ENCODE results near the gene RAD51C. TPM values are rescaled to one million over a fixed set of nuclear protein-coding genes. Genes with fewer than 3 reads are reported as not detected.
A peak's percentile ranks its signal among the peaks of the same experiment; 100 is the strongest.
"Not testable (repeated sequence)": the region's sequence is repeated elsewhere in the genome, so short reads cannot be mapped to it uniquely, and the experiment has no call there.

RAD51C gene
- total and polyA plus RNA-seq, 10 of the 15 experiments (the other 5 are each of a cell fraction or from before 2014, with no cell fraction given): 59.6 to 267 (median 106) TPM

GRCh38 chr17:58678287-58678686, 14.1 kb upstream of the RAD51C start:
- H3K36me3 ChIP-seq (ENCODE audit: control insufficient read depth in 2 of 2, insufficient read depth in 2 of 2, low read length in 1 of 2); ATAC-seq; H3K4me2 ChIP-seq (ENCODE audit: control insufficient read depth, insufficient read depth); FAIRE-seq; BruUV-seq (replicated peaks); H2AFZ ChIP-seq (ENCODE audit: control insufficient read depth, low read depth, low read length); H3K9ac ChIP-seq (ENCODE audit: control insufficient read depth, insufficient read depth, low read length); H3K9me3 ChIP-seq (replicated peaks; ENCODE audit: control insufficient read depth, insufficient read depth, low read length); in situ Hi-C loops (cut with MboI); H4K20me1 ChIP-seq (ENCODE audit: control insufficient read depth, insufficient read depth); H3K79me2 ChIP-seq (ENCODE audit: control insufficient read depth, insufficient read depth, low read length); H3K27ac ChIP-seq (ENCODE audit: control insufficient read depth, insufficient read depth); DNase-seq (ENCODE audit: low read depth, low spot score); H3K4me3 ChIP-seq; H3K27me3 ChIP-seq (replicated peaks in 1 of 2; ENCODE audit: control insufficient read depth in 2 of 2, insufficient read depth in 2 of 2, low read length in 1 of 2): not testable (repeated sequence)
- SMC1A ChIA-PET (ENCODE audit: uncharacterized antibody, unreplicated experiment): interaction anchor here (1.0 kb wide), 1 partner anchor 28 kb away, joined by 3 read pairs; no protein-coding TSS in a partner anchor
- CTCF ChIA-PET: interaction anchor here (0.6 to 2.6 kb wide), 3 partner anchors 101 to 756 kb away, joined by 3 to 9 read pairs (median 3); no protein-coding TSS in a partner anchor
- POLR2A ChIA-PET: interaction anchor here (0.9 to 2.0 kb wide), 3 partner anchors 9 to 33 kb away, joined by 3 to 5 read pairs (median 3); partner anchors contain the start of gene RAD51C
- intact Hi-C loops (cut with micrococcal nuclease; ENCODE audit: unreplicated experiment): loop anchor here (2.0 kb wide), 1 partner anchor 25 kb away; no protein-coding TSS in a partner anchor
- RAD21 ChIA-PET (ENCODE audit: unreplicated experiment): interaction anchor here (1.1 kb wide), 1 partner anchor 30 kb away, joined by 3 read pairs; no protein-coding TSS in a partner anchor
- H3K4me1 ChIP-seq (ENCODE audit: control insufficient read depth, insufficient read depth, low read length): peaks cover 11% of the 10 kb centered on the region
- 83% methylated on average over 5 of the region's 5 CpGs for WGBS (ENCODE audit: insufficient coverage, insufficient replicate concordance, low lambda C conversion rate, missing lambda C conversion rate)
- TF ChIP-seq ETV6 (conservative IDR thresholded peaks at IDR 0.05 in 1 of 2, IDR thresholded peaks at IDR 0.05 in 1 of 2; ENCODE audit: borderline replicate concordance in 1 of 2, low read depth in 1 of 2): peak in 1 of 2 experiments; percentile 27; a peak in 1 of 4 replicates

- 27% methylated on average over 12 of the region's 12 CpGs for WGBS (ENCODE audit: insufficient coverage, insufficient replicate concordance, low lambda C conversion rate, missing lambda C conversion rate)
- in situ Hi-C loops (cut with MboI): no loop called here
- Histone ChIP-seq H3K27ac (ENCODE audit: control insufficient read depth, insufficient read depth) (0 out of 2 replicates have a peak overlapping the region, but pooled peaks have one; percentile 33), H3K79me2 (ENCODE audit: control insufficient read depth, insufficient read depth, low read length) (no peaks in the 10 kb centered on the region), H3K36me3 (ENCODE audit: control insufficient read depth in 2 of 2, insufficient read depth in 2 of 2, low read length in 1 of 2) (no peaks in the 10 kb centered on the region), H3K4me1 (ENCODE audit: control insufficient read depth, insufficient read depth, low read length) (peaks cover 11% of the 10 kb centered on the region), H3K27me3 (replicated peaks in 1 of 2; ENCODE audit: control insufficient read depth in 2 of 2, insufficient read depth in 2 of 2, low read length in 1 of 2) (no peaks in the 10 kb centered on the region), H3K9ac (ENCODE audit: control insufficient read depth, insufficient read depth, low read length) (peak overlapping the region; percentile 26; the same call in 1 of the 2 replicates), H3K4me3 (no peak overlapping the region), H3K9me3 (replicated peaks; ENCODE audit: control insufficient read depth, insufficient read depth, low read length) (no peaks in the 10 kb centered on the region), H3K4me2 (ENCODE audit: control insufficient read depth, insufficient read depth) (peak overlapping the region; percentile 26), H2AFZ (ENCODE audit: control insufficient read depth, low read depth, low read length) (peak overlapping the region; percentile 55), H4K20me1 (ENCODE audit: control insufficient read depth, insufficient read depth) (no peaks in the 10 kb centered on the region)
- CTCF ChIA-PET: interaction anchor here (0.6 to 2.6 kb wide), 6 partner anchors 10 to 270 kb away, joined by 3 to 9 read pairs (median 4); no protein-coding TSS in a partner anchor
- SMC1A ChIA-PET (ENCODE audit: uncharacterized antibody, unreplicated experiment): interaction anchor here (1.0 to 2.4 kb wide), 9 partner anchors 9 to 115 kb away, joined by 3 to 17 read pairs (median 4); partner anchors contain the start of genes RAD51C and TEX14
- FAIRE-seq: peak; percentile 38
- RAD21 ChIA-PET (ENCODE audit: unreplicated experiment): interaction anchor here (1.1 to 2.7 kb wide), 9 partner anchors 13 to 325 kb away, joined by 3 to 11 read pairs (median 3); partner anchors contain the start of genes RAD51C and TEX14
- BruUV-seq (replicated peaks): TSS peak; percentile 100
- DNase-seq (ENCODE audit: low read depth, low spot score): peak; percentile 89
- intact Hi-C loops (cut with micrococcal nuclease; ENCODE audit: unreplicated experiment): loop anchor here (1.0 to 2.0 kb wide), 3 partner anchors 20 to 48 kb away; no protein-coding TSS in a partner anchor
- POLR2A ChIA-PET: interaction anchor here (0.6 to 2.4 kb wide), 10 partner anchors 10 to 76 kb away, joined by 3 to 9 read pairs (median 4); partner anchors contain the start of gene RAD51C
- ATAC-seq: peak; percentile 91
- TF ChIP-seq CREB1 (IDR thresholded peaks at IDR 0.05; ENCODE audit: low read depth) (peak; percentile 87), MEF2B (IDR thresholded peaks at IDR 0.05; ENCODE audit: partially characterized antibody, poor library complexity, severe bottlenecking) (peak; percentile 48), PAX8 (IDR thresholded peaks at IDR 0.05) (no peak), LARP7 (IDR thresholded peaks at IDR 0.05) (peak; percentile 86), TCF3 (IDR thresholded peaks at IDR 0.05; ENCODE audit: borderline replicate concordance, insufficient read depth, low read depth, low read length) (peak; percentile 98), KLF5 (IDR thresholded peaks at IDR 0.05; ENCODE audit: partially characterized antibody) (peak; percentile 91), FOXK2 (IDR thresholded peaks at IDR 0.05) (peak; percentile 85), CTCF (IDR thresholded peaks at IDR 0.05 in 2 of 3, conservative IDR thresholded peaks at IDR 0.05 in 1 of 3; ENCODE audit: control insufficient read depth in 2 of 3, extremely low read depth in 1 of 3, insufficient read depth in 1 of 3, low read depth in 3 of 3, low read length in 3 of 3) (no peak), CBX5 (IDR thresholded peaks at IDR 0.05; ENCODE audit: low read depth) (peak; percentile 92; the same call in 1 of the 2 replicates), RELA (IDR thresholded peaks at IDR 0.05; ENCODE audit: borderline replicate concordance, partially characterized antibody) (peak; percentile 9), RBBP5 (conservative IDR thresholded peaks at IDR 0.05) (no peak)
Observed at GRCh38 chr17:58679263-58680037, 13.0 kb upstream of the RAD51C start.

Measured in GM12878 (cell line).